HTERT RPE-1 (cell line): ENCODE measurements around the gene CXADR.
"Not testable (repeated sequence)": the region's sequence is repeated elsewhere in the genome, so short reads cannot be mapped to it uniquely, and the experiment has no call there.

ENCODE experiments used
- in situ Hi-C: fragments of 300-500 bp; cut with MboI; formaldehyde crosslinking; loops from 4 replicates; pipeline ENCODE4 v1.14.3; 2020; ENCODE audit warnings: low sequenced_read_pairs

CXADR gene

GRCh38 chr21:17501107-17502006 lies 11.5 kb upstream of the CXADR start:
- in situ Hi-C loops: no loop called here

DNA sequence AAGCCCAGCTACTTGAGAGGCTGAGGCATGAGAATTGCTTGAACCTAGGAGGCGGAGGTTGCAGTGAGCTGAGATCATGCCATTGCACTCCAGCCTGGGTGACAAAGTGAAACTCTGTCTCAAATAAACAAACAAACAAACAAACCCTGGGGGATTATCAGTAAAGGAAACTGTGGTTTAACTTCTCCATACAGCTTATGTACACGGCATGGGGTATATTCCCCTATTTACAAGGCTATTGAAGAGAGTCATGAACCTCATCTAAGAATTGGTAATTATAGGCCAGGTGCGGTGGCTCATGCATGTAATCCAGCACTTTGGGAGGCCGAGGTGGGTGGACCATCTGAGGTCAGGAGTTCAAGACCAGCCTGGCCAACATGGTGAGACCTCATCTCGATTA lies 9.9 kb upstream of the CXADR start:
- in situ Hi-C loops: not testable (repeated sequence)

GRCh38 chr21:17506951-17507350 lies 5.9 kb upstream of the CXADR start:
- in situ Hi-C loops: no loop called here

GRCh38 chr21:17507591-17507990 lies 5.3 kb upstream of the CXADR start:
- in situ Hi-C loops: no loop called here

- in situ Hi-C loops: no loop called here
Observed at GRCh38 chr21:17513214-17514123, 626 bp downstream of the CXADR start.

GRCh38 chr21:17514124-17514845 lies 1.4 kb downstream of the CXADR start:
- in situ Hi-C loops: no loop called here

DNA sequence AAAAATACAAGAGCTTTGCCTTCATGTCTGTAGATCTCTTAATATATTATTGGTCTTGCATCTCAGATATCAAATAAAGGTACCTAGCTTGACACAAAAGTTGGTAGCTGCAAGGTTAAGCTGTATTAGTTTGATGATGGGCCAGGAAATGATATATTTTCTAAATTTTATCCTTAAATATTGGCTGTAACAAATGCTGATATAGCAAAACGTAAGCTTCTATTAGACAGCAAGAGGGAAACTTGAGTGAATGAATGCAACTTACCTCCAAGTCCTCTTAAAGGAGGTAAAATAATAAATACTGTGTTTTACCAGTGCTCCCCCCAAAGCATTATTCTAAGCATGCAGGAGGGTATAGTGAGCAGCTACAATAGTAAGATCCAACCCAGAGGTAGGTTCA lies 4.2 kb downstream of the CXADR start:
- in situ Hi-C loops: not testable (repeated sequence)

DNA sequence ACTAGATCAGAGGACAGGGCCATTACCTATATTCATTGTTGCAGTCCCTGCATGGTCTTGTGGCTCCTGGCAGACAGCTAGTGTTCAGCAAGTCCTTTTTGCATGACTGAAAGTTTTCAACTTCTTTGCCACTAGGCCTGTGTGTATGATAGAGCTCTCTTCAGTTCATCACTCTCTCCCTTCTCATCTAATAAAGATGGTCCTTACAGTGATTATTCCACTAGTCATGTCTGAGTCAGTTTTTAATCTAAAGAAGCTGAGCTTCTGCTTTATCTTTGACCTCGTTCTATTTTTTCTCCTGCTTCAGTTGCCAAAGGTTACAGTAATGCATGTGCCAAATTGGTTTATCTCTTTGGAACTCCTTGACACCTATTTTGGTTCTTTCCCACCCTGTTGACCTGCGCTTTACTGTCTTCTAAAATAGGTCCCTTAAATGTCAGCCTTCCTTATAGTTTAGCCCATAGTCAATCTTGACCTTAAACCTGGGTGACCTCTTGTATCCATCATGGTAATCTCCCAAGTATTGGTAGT lies 6.4 kb downstream of the CXADR start:
- in situ Hi-C loops: no loop called here

- in situ Hi-C loops: no loop called here
Observed at GRCh38 chr21:17519965-17520609, 7.2 kb downstream of the CXADR start.

DNA sequence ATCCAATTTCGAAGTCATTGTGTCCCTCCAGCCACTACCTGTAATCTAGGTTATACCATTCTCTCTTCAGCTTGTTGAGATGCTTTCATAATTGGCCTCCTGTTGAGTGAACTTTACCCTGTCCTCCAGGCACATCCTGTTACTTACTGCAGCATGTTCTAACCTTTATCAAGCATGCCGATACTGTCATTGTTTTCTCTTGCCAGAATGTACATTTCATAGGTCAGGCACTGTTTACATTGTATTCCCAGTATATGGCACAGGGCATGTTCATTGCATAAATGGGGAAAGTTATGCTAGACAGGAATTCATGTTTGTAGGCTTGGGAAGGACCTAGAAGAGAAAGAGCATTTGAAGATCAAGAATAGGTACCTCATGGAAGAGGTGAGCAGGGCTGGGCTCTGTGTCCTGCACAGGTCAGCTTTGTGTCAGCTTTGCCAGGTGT lies 10.2 kb downstream of the CXADR start:
- in situ Hi-C loops: no loop called here

DNA sequence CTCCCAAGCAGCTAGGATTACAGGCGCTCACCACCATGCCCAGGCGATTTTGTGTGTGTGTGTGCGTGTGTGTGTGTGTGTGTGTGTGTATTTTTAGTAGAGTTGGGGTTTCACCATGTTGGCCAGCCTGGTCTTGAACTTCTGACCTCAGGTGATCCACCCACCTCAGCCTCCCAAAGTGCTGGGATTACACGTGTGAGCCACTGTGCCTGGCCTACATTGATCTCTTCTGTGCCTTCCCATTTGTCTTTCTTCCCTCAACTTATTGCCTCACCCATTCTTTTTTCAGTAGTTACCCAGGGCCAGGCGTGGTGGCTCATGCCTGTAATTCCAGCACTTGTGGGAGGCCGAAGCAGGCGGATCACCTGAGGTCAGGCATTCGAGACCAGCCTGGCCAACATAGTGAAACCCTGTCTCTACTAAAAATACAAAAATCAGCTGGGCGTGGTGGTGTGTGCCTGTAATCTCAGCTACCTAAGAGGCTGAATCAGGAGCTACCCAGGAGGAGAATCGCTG lies 11.2 kb downstream of the CXADR start:
- in situ Hi-C loops: not testable (repeated sequence)

DNA sequence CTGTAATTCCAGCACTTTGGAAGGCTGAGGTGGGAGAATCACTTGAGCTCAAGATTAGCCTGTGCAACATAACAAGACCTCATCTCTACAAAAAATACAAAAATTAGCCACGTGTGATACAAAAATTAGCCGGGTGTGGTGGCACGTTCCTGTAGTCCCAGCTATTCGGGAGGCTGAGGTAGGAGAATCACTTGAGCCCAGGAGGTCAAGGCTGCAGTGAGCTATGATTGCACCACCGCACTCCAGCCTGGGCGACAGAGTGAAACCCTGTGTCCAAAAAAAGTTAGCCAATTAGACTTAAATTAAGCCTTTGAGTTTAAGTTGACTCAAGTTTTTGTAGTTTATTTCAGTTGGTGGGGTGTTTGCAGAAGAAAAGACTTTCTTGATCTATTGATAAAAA lies 11.8 kb downstream of the CXADR start:
- in situ Hi-C loops: no loop called here

- in situ Hi-C loops: no loop called here
Observed at GRCh38 chr21:17526776-17527175, 13.9 kb downstream of the CXADR start.

DNA sequence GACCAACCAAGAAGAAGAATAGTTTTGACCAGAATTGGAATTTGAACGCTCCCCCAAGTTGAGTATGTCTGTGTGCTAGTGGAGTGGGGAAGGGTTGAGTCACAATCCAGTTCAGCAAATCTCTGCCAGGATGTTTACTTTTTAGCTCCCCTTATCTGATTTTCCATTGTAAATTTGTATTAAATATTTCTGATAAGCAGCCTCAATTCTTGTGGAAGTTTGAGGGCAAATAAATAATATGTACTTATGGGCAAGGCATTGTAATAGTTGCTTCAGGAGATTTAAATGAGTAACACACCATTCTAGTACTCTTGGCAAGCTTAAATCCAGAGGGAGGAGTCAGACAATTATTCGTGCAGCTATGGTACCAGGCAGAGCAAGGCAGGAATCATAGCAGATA lies 14.4 kb downstream of the CXADR start:
- in situ Hi-C loops: no loop called here

GRCh38 chr21:17527711-17528110 lies 14.9 kb downstream of the CXADR start:
- in situ Hi-C loops: no loop called here

DNA sequence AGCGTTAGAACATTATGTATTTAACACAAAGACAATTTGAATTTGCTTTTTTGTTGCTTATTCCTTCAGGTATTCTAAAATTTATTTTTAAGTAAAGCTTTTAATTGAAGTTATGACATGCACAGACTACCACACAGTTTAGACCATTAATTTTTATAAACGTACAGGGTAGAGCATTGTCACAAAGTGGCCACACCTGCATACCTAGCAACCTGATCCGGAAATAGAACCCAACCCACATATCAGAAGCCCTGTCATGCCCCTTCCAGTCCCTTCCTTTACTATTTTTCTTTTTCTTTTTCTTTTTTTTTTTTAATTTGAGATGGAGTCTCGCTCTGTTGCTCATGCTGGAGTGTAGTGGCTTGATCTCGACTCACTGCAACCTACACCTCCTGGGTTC lies 16.8 kb downstream of the CXADR start:
- in situ Hi-C loops: no loop called here

GRCh38 chr21:17532292-17532691 lies 19.4 kb downstream of the CXADR start:
- in situ Hi-C loops: no loop called here

GRCh38 chr21:17536381-17536780 lies 23.5 kb downstream of the CXADR start:
- in situ Hi-C loops: no loop called here

GRCh38 chr21:17537299-17537698 lies 24.5 kb downstream of the CXADR start:
- in situ Hi-C loops: no loop called here

DNA sequence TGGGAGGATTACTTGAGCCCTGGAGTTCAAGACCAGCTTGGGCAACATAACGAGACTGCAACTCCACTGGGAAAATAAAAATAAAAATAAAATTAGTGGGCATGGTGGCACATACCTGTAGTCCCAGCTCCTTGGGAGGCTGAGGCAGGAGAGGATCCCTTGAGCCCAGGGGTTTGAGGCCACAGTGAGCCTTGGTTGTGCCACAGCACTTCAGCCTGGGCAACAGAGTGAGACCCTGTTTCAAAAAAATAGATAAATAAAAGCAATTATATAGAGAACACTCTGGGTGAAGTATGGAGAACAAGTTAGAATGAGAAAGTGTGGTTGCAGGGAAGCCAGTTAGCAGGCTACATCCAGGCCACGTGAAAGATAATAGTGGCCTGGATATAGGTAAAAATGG lies 25.7 kb downstream of the CXADR start:
- in situ Hi-C loops: no loop called here
